Uterus (tissue), 4 donors: Measurements from ENCODE around the gene ICA1. TPM values are rescaled to one million over a fixed set of nuclear protein-coding genes. Genes with fewer than 3 reads are reported as not detected.

ENCODE experiments used
- DNase-seq, 2 donors: peaks; one replicate each; pipeline ENCODE4 v3.0.0-alpha.2; 2019 to 2020
- H3K27ac ChIP-seq, 2 donors: fragments of 200-600 bp; sonication (generic); 1 replicate in 1 of 2; 2 replicates in 1 of 2; pipeline ENCODE4 v1.5.1; 2016 to 2018
- H3K27me3 ChIP-seq, 2 donors: fragments of 200-600 bp; sonication (generic); one replicate each; pipeline ENCODE4 v1.5.1; 2018 to 2019; ENCODE audit warnings: control low read depth in 1 of 2
- H3K36me3 ChIP-seq, 2 donors: fragments of 200-600 bp; sonication (generic); one replicate each; pipeline ENCODE4 v1.5.1; 2019; ENCODE audit warnings: control low read depth in 1 of 2
- H3K4me1 ChIP-seq, 2 donors: fragments of 200-600 bp; sonication (generic); one replicate each; pipeline ENCODE4 v1.5.1; 2018 to 2019; ENCODE audit warnings: control low read depth in 1 of 2
- H3K4me3 ChIP-seq, 2 donors: fragments of 200-600 bp; sonication (generic); 1 replicate in 1 of 2; 2 replicates in 1 of 2; pipeline ENCODE4 v1.5.1; 2018 to 2019; ENCODE audit warnings: mild to moderate bottlenecking in 1 of 2
- H3K9me3 ChIP-seq, 2 donors: fragments of 200-600 bp; sonication (generic); one replicate each; pipeline ENCODE4 v1.5.1; 2019; ENCODE audit warnings: control low read depth in 1 of 2
- POLR2A ChIP-seq, 2 donors: fragments of 450-650 bp; IDR thresholded peaks; one replicate each; pipeline ENCODE4 v1.6.1; 2016; ENCODE audit warnings: antibody characterized with exemption in 2 of 2, mild to moderate bottlenecking in 1 of 2, moderate library complexity in 1 of 2
- intact Hi-C: fragments of 100-400 bp; cut with DNase I; formaldehyde crosslinking; loops from one replicate; pipeline ENCODE4 v1.15.1; 2023; ENCODE audit warnings: low total_unique reads
- total RNA-seq, 4 donors: library from RNA; depleted of rRNA in 3 of 4; stranded (reverse); fragments of >200 nt in 3 of 4; gene quantifications; one replicate each; pipeline versions ENCODE4 v1.1.0 to v1.2.4, GENCODE V29; 2014 to 2023
- TF ChIP-seq, protein P1 (sequence below), 4 experiments: fragments of 200-600 bp in 2 of 4; fragments of 450-650 bp in 2 of 4; sonication (generic) in 2 of 4; IDR thresholded peaks; one replicate each; pipeline ENCODE4 v1.5.1; 2016 to 2019; ENCODE audit warnings: antibody characterized with exemption in 4 of 4, mild to moderate bottlenecking in 2 of 4, moderate library complexity in 1 of 4
- donor health status: DM: yes; HTN: yes; CAD: no.

ICA1 gene
- total RNA-seq, 4 donors from 2014 or later, result 3.5 to 36.9 (median 28.5) TPM

DNA sequence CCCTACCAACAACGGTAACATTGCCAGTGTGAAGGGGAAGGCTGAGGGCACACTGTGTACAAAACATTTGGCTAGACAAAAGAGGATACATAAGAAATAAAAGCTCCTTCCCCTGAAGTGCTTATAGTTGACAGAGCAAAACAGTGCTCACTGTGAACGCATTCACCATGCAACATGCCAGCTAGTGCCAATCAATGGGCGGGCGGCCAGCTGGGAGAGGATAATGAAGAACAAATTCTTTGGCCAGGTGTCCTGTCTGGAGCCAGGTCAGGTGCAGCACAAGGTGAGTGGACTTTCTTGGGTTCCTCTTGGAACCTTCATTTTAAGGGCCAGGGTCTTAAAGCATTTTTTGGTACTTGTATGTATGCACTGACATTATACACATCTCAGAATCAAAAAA lies 106.1 kb downstream of the ICA1 start:
- no peak overlapping the region for H3K27ac ChIP-seq
- H3K4me3 ChIP-seq, result no peak overlapping the region
- peaks cover 0 to 3% of the 10 kb centered on the region in 2 donors for H3K4me1 ChIP-seq
- H3K27me3 ChIP-seq, result no peaks in the 10 kb centered on the region
- TF ChIP-seq, protein P1, sequence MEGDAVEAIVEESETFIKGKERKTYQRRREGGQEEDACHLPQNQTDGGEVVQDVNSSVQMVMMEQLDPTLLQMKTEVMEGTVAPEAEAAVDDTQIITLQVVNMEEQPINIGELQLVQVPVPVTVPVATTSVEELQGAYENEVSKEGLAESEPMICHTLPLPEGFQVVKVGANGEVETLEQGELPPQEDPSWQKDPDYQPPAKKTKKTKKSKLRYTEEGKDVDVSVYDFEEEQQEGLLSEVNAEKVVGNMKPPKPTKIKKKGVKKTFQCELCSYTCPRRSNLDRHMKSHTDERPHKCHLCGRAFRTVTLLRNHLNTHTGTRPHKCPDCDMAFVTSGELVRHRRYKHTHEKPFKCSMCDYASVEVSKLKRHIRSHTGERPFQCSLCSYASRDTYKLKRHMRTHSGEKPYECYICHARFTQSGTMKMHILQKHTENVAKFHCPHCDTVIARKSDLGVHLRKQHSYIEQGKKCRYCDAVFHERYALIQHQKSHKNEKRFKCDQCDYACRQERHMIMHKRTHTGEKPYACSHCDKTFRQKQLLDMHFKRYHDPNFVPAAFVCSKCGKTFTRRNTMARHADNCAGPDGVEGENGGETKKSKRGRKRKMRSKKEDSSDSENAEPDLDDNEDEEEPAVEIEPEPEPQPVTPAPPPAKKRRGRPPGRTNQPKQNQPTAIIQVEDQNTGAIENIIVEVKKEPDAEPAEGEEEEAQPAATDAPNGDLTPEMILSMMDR (IDR thresholded peaks at IDR 0.05), result no peak
- no peak for TF ChIP-seq POLR2A (IDR thresholded peaks at IDR 0.05)
- H3K9me3 ChIP-seq, result no peaks in the 10 kb centered on the region
- intact Hi-C loops, result no loop called here
- DNase-seq, result no peak
- H3K36me3 ChIP-seq, result no peaks in the 10 kb centered on the region

DNA sequence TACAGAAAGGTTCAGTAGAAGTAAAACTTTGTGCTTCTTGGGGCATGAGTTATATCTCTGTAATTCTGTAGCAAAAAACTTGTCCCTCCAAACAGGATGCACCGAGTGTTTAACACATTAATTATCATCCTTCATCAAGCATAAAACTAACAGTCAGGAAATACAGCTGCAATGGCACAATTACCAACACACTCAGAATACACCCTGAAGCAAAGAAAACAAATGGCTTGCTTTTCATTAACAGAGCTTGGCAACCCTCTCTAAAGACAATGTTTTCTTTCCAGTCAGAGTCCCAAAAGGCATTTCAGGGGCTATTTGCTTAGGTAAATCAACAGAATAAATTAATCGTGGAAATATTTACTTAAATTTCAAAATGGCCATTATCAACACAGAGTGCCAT lies 107.7 kb downstream of the ICA1 start:
- no peaks in the 10 kb centered on the region for H3K9me3 ChIP-seq
- H3K4me3 ChIP-seq, result no peak overlapping the region
- no peaks in the 10 kb centered on the region for H3K36me3 ChIP-seq
- no peak for DNase-seq
- H3K27me3 ChIP-seq, result no peaks in the 10 kb centered on the region
- peaks cover 0 to 4% of the 10 kb centered on the region in 2 donors for H3K4me1 ChIP-seq
- TF ChIP-seq, protein P1 (IDR thresholded peaks at IDR 0.05), result no peak
- TF ChIP-seq POLR2A (IDR thresholded peaks at IDR 0.05), result no peak
- no peak overlapping the region for H3K27ac ChIP-seq
- intact Hi-C loops, result no loop called here

DNA sequence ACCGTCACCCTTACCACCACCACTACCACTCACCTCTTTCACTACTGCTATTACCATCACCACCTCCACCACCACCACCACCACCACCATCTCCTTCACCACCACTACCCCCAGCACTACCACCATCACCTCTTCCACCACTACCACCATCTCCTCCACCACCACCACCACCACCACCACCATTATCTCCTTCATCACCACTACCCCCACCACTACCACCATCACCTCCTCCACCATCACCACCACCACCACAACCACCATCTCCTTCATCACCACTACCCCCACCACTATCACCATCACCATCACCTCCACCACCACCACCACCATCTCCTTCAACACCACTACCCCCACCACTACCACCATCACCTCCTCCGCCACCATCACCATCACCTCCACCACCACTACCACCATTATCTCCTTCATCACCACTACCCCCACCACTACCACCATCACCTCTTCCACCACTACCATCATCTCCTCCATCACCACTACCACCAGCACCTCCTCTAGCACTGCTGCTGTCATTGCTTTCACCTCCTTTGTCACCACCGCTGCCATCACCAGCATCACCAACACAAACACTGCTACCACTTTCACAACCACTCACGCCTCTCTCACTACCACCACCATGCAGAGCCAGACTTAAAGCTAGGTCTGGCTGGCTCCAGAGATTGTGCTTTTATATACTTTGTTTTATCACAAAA lies 109.3 kb downstream of the ICA1 start:
- intact Hi-C loops, result no loop called here
- Histone ChIP-seq H3K27ac (no peak overlapping the region), H3K4me3 (no peak overlapping the region), H3K27me3 (no peaks in the 10 kb centered on the region), H3K36me3 (no peaks in the 10 kb centered on the region), H3K9me3 (no peaks in the 10 kb centered on the region), H3K4me1 (peaks cover 0 to 4% of the 10 kb centered on the region in 2 donors)
- no peak for TF ChIP-seq POLR2A (IDR thresholded peaks at IDR 0.05)
- TF ChIP-seq, protein P1 (IDR thresholded peaks at IDR 0.05), result no peak
- DNase-seq, result no peak

DNA sequence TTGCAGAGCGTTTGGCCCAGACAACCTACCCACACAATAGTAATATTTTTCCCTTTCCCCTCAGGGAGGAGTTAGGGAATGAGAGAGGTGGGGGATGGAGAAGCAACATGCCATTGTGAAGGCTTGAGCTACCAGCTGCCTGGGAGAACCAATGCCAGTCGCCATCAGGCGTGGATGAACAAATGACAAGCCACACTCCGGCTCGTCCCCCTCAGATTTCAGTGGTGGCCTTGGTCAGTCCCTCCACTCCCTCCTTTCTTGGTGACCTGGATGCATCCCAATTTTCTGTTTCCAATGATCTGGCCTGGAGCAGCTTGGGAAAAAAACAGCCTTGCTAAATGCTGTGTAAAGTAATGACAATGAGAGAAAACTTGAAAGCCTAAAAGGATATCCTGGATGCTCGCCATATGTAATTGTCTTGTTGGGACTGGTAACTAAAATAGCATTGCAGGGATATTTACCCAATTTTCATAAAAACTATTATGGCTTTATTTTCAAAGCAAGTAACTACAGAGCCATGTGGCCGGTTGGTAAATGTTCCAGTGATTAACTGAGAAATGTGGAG lies 110.7 kb downstream of the ICA1 start:
- Histone ChIP-seq H3K4me3 (no peak overlapping the region), H3K9me3 (no peaks in the 10 kb centered on the region), H3K27me3 (no peaks in the 10 kb centered on the region), H3K36me3 (no peaks in the 10 kb centered on the region), H3K4me1 (peaks cover 0 to 4% of the 10 kb centered on the region in 2 donors), H3K27ac (no peak overlapping the region)
- DNase-seq, result no peak
- intact Hi-C loops, result no loop called here
- no peak for TF ChIP-seq POLR2A (IDR thresholded peaks at IDR 0.05)

DNA sequence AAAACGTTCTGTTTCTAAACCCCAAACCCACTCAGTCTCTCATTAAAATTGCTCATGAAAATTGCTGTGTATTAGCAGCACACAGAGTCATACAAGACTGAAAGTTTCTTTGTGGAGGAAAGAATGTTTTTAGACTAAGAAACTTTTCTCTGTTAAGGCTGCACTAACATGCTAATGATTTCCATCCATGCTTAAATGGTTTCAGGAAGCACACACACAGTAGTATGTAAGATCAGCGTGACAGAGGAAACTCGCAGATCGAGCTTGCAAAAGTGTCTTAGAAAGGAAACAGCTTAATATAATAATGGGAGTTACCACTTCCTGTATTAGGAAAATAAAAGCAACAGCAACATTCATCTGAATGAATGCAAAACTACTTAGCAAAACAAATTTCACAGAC lies 112.7 kb downstream of the ICA1 start:
- Histone ChIP-seq H3K9me3 (no peaks in the 10 kb centered on the region), H3K36me3 (no peaks in the 10 kb centered on the region), H3K27ac (peak overlapping the region in 1 of 2 donors; percentile 40), H3K27me3 (no peaks in the 10 kb centered on the region), H3K4me3 (no peak overlapping the region), H3K4me1 (peaks cover 0 to 4% of the 10 kb centered on the region in 2 donors)
- DNase-seq, result no peak
- intact Hi-C loops, result no loop called here
- TF ChIP-seq POLR2A (IDR thresholded peaks at IDR 0.05), result no peak
- TF ChIP-seq, protein P1 (IDR thresholded peaks at IDR 0.05), result no peak
